ENCODE results near the gene KIAA1549. TPM values are rescaled to one million over a fixed set of nuclear protein-coding genes. Genes with fewer than 3 reads are reported as not detected.
A peak's percentile ranks its signal among the peaks of the same experiment; 100 is the strongest.

The KIAA1549 gene
- total RNA-seq, 2 experiments from 2014 or later = 0.12 TPM

DNA sequence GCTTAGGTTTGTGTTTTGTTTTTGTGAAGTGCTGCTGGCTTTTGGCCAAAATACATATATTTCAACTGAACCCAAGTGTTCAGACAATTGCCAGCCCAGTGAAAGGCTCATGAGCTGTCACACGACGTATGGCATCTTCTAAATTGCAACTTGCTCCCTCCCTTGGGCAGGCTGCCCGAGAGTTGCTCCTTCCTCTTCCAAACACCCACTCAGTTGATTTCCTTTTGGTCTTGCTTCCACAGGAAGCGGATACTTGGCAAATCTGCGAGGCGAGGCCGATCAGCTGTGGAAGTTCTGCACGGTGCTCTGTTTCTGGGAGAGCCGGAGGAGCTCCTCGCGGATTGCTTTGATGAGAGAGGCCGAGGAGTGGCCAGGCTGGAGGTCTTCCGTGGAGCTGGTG lies 143.6 kb downstream of the KIAA1549 start:
- ChIA-PET POLR2A (no interaction called here), CTCF (interaction anchor here (1.0 to 1.1 kb wide), 2 partner anchors 21 to 28 kb away, joined by 3 read pairs; no protein-coding TSS in a partner anchor)

DNA sequence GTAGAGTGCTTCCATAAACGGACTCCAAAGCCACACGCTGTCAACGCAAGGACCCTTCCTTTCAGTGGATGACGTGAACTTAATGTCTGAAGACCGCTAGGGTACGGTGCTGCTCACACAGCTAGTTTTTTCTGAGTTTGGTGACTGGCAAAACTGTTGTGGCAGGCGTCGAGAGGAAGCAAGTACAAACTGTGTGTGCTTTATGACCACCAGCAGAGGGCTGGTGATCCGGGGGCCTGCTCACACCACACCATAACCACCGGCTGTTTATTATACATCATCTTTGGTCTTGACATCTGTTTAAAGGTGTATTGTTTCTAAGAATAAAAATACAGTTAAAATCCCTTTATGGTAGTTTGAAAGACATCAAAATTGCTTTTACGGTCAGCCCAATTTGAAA lies 146.1 kb downstream of the KIAA1549 start:
- Mint-ChIP-seq H3K4me1 (peaks cover 10% of the 10 kb centered on the region), H3K9me3 (no peaks in the 10 kb centered on the region), H3K36me3 (ENCODE audit: low read depth) (no peaks in the 10 kb centered on the region), H3K27me3 (peaks cover 3% of the 10 kb centered on the region), H3K27ac (no peak overlapping the region), H3K4me3 (no peak overlapping the region)
- DNase-seq = no peak
- CTCF ChIA-PET = no interaction called here
- POLR2A ChIA-PET = no interaction called here

More for the DNA sequence above, 143.6 kb downstream of the KIAA1549 start:
- H3K27me3 Mint-ChIP-seq = peaks cover 11% of the 10 kb centered on the region
- no peak overlapping the region for H3K27ac Mint-ChIP-seq
- peaks cover 10% of the 10 kb centered on the region for H3K4me1 Mint-ChIP-seq
- no peaks in the 10 kb centered on the region for H3K9me3 Mint-ChIP-seq
- H3K36me3 Mint-ChIP-seq (ENCODE audit: low read depth) = no peaks in the 10 kb centered on the region
- no peak for DNase-seq
- H3K4me3 Mint-ChIP-seq = no peak overlapping the region

DNA sequence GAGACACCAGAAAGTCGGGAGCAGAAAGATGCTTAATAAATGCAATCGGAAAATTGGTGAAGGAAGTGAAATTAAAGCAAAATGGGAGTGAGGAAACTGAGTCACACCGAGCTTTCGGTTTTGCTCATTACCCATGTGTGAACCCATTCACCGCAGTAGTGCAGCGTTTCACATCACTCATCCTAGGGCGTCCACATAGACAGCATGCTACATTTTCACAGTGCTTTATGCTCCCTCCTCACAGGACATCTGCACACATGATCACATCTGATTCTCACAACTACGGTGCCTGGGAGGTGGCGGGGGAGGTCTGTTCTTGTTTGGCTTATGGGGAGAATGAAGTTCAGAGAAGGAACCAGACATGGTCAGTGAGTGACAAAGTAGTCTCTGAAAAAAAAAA lies 146.6 kb downstream of the KIAA1549 start:
- H3K9me3 Mint-ChIP-seq = no peaks in the 10 kb centered on the region
- H3K27ac Mint-ChIP-seq = peak overlapping the region; percentile 19
- no peaks in the 10 kb centered on the region for H3K36me3 Mint-ChIP-seq (ENCODE audit: low read depth)
- no peak for DNase-seq
- peaks cover 2% of the 10 kb centered on the region for H3K27me3 Mint-ChIP-seq
- peaks cover 10% of the 10 kb centered on the region for H3K4me1 Mint-ChIP-seq
- CTCF ChIA-PET = interaction anchor here (1.0 kb wide), 1 partner anchor 9 kb away, joined by 4 read pairs; no protein-coding TSS in a partner anchor
- POLR2A ChIA-PET = no interaction called here
- no peak overlapping the region for H3K4me3 Mint-ChIP-seq

DNA sequence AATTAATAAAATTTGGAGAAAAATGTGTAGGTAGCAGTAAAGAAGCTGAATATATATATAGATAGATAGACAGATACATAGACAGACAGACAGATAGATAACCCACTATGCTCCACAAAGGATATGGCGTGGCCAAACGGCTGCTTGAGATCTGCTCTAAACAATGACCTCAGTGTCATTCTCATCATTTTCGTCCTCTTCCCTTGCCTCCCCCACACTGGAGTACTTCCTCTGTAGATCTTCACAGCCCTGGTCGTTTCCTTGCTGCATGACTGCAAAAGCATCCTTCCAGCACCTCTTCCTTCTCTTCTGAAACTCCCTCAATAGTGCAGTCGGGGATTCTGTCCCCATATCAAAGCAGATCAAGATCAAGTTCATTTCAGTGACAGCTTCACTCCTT lies 147.6 kb downstream of the KIAA1549 start:
- Mint-ChIP-seq H3K4me1 (peaks cover 10% of the 10 kb centered on the region), H3K27ac (no peak overlapping the region), H3K27me3 (peaks cover 2% of the 10 kb centered on the region), H3K4me3 (no peak overlapping the region), H3K36me3 (ENCODE audit: low read depth) (no peaks in the 10 kb centered on the region), H3K9me3 (no peaks in the 10 kb centered on the region)
- DNase-seq = no peak
- POLR2A ChIA-PET = no interaction called here
- CTCF ChIA-PET = interaction anchor here (1.0 kb wide), 2 partner anchors 8 to 36 kb away, joined by 3 to 4 read pairs; no protein-coding TSS in a partner anchor

DNA sequence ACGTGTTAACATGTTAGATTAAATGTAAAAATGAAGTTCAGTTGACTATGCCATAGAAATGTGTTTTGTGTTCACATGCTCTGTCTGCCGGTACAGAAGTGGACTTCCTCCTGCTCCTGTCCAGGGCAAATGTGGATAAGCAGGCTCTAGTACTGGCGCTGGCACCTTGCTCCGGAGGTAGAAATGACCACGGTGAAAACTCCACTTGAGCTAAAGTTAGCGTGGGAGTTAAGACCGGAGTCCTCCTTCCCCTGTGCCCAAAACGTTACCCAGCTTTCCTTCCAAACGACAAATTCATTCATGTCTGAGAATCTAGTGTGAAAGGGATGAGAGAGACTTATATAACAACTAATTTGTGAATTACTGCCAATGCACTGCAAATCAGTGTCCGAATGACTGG lies 148.2 kb downstream of the KIAA1549 start:
- no peaks in the 10 kb centered on the region for H3K9me3 Mint-ChIP-seq
- no peaks in the 10 kb centered on the region for H3K36me3 Mint-ChIP-seq (ENCODE audit: low read depth)
- peaks cover 10% of the 10 kb centered on the region for H3K4me1 Mint-ChIP-seq
- peaks cover 2% of the 10 kb centered on the region for H3K27me3 Mint-ChIP-seq
- ChIA-PET CTCF (no interaction called here), POLR2A (no interaction called here)
- DNase-seq = no peak
- no peak overlapping the region for H3K4me3 Mint-ChIP-seq
- no peak overlapping the region for H3K27ac Mint-ChIP-seq

DNA sequence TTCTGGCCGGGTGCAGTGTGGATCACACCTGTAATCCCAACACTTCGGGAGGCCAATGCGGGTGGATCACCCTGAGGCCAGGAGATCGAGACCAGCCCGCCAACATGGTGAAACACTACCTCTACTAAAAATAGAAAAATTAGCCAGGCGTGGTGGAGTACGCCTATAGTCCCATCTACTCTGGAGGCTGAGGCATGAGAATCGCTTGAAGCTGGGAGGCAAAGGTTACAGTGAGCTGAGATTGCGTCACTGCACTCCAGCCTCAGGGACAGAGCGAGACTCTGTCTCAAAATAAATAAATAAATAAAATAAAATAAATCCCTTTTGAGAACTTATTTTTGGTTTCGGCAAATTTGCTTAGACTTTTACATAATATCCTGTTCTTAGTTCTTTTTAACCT lies 151.9 kb downstream of the KIAA1549 start:
- no peaks in the 10 kb centered on the region for H3K36me3 Mint-ChIP-seq (ENCODE audit: low read depth)
- H3K4me3 Mint-ChIP-seq = no peak overlapping the region
- peaks cover 20% of the 10 kb centered on the region for H3K4me1 Mint-ChIP-seq
- peaks cover 7% of the 10 kb centered on the region for H3K9me3 Mint-ChIP-seq
- DNase-seq = no peak
- CTCF ChIA-PET = interaction anchor here (1.5 kb wide), 1 partner anchor 11 kb away, joined by 4 read pairs; no protein-coding TSS in a partner anchor
- H3K27ac Mint-ChIP-seq = no peak overlapping the region
- POLR2A ChIA-PET = no interaction called here
- H3K27me3 Mint-ChIP-seq = peaks cover 2% of the 10 kb centered on the region

DNA sequence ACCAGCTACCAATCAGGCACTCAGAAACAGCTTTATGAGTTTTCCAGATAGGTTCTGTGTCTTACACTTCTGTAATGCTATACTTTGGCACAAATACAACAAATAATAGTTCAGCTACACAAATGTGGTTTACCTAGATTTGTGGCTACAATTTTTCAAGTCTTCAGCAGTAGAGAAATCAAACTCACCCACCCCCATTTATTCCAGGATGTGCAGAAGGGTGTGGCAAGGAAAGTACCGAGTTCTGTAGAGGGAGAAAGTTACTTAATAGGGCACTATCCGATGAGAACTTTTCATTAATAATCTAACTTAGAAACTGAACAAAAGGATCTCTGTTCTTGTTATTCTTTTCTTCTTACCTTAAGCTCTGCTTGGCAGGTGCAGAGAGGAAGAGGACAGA lies 152.9 kb downstream of the KIAA1549 start:
- DNase-seq = no peak
- POLR2A ChIA-PET = no interaction called here
- Mint-ChIP-seq H3K27ac (no peak overlapping the region), H3K36me3 (ENCODE audit: low read depth) (no peaks in the 10 kb centered on the region), H3K4me1 (peaks cover 15% of the 10 kb centered on the region), H3K4me3 (no peak overlapping the region), H3K9me3 (peaks cover 7% of the 10 kb centered on the region), H3K27me3 (no peaks in the 10 kb centered on the region)
- CTCF ChIA-PET = interaction anchor here (1.5 kb wide), 1 partner anchor 12 kb away, joined by 4 read pairs; no protein-coding TSS in a partner anchor

DNA sequence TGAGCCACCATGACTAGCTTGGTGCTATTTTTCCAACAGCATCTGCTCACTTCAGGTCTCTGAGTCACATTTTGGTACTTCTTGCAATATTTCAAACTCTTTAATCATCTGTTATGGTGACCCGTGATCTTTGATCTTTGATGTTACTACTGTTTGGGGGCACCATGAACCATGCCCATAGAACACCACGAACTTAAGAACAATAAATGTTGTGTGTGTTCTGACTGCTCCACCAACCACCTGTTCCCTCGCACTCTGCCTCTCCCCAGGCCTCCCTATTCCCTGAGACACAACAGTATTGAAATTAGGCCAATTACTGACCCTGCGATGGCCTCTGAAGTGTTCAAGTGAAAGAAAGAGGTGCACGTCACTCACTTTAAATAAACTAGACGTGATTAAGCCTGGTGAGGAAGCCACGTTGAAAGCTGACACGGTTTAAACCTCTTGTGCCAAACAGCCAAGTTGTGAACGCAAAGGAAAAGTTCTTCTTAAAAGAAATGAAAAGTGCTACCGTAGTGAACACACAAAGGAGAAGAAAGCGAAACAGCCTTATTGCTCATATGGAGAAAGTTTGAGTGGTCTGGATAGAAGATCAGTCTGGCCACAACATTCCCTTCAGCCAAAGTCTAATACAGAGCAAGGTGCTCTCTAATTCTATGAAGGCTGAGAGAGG lies 156.0 kb downstream of the KIAA1549 start:
- ChIA-PET POLR2A (no interaction called here), CTCF (interaction anchor here (1.5 kb wide), 1 partner anchor 9 kb away, joined by 4 read pairs; no protein-coding TSS in a partner anchor)
- Mint-ChIP-seq H3K4me3 (no peak overlapping the region), H3K27me3 (no peaks in the 10 kb centered on the region), H3K4me1 (peaks cover 15% of the 10 kb centered on the region), H3K36me3 (ENCODE audit: low read depth) (no peaks in the 10 kb centered on the region), H3K9me3 (peaks cover 7% of the 10 kb centered on the region), H3K27ac (peak overlapping the region; percentile 9)
- no peak for DNase-seq

DNA sequence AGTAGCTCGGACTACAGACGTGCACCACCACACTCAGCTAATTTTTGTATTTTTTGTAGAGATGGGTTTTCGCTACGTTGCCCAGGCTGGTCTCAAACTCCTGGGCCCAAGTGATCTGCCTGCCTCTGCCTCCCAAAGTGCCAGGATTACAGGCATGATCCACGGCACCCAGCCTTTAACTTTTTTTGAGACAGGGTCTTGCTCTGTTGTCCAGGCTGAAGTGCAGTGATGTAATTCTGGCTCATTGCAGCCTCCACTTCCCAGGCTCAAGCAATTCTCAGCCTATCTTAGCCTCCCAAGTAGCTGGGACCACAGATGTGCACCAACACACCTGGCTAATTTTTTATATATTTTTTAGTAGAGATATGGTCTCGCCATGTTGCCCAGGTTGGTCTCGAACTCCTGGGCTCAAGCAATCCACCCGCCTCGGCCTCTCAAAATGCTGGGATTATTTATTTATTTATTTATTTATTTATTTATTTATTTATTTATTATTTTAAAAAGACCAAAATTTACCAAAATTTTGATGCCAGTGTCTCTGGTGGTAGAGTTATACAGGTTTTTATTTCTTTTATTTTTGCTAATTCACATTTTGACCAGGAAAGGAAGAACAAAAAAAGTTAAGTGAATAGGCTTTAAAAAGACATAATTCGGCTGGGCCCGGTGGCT lies 158.2 kb downstream of the KIAA1549 start:
- ChIA-PET POLR2A (no interaction called here), CTCF (no interaction called here)
- no peak for DNase-seq
- Mint-ChIP-seq H3K27ac (no peak overlapping the region), H3K9me3 (peaks cover 12% of the 10 kb centered on the region), H3K36me3 (ENCODE audit: low read depth) (no peaks in the 10 kb centered on the region), H3K4me1 (peaks cover 15% of the 10 kb centered on the region), H3K4me3 (no peak overlapping the region), H3K27me3 (no peaks in the 10 kb centered on the region)

DNA sequence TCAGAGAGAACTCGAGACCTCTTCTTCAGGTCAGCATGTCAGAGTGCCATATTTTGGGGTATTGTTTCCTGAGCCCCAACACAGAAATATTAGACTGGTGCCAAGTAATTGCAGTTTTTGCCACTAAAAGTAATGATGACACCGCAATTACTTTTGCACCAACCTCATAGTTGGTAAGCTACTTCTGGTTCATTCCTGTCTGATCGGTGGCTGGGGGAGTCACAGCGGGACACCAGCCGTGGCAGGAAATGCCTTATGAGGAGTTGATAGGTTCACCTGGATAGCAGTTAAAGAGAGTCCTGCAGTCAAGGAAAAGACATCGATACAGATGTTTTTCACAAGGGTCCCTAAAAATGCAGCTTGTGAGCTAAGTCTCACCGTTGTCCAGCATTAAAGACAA lies 159.3 kb downstream of the KIAA1549 start:
- CTCF ChIA-PET = no interaction called here
- no peak for DNase-seq
- Mint-ChIP-seq H3K27ac (no peak overlapping the region), H3K4me3 (no peak overlapping the region), H3K27me3 (no peaks in the 10 kb centered on the region), H3K4me1 (peaks cover 16% of the 10 kb centered on the region), H3K36me3 (ENCODE audit: low read depth) (peaks cover under 1% of the 10 kb centered on the region), H3K9me3 (peaks cover 11% of the 10 kb centered on the region)
- POLR2A ChIA-PET = no interaction called here

DNA sequence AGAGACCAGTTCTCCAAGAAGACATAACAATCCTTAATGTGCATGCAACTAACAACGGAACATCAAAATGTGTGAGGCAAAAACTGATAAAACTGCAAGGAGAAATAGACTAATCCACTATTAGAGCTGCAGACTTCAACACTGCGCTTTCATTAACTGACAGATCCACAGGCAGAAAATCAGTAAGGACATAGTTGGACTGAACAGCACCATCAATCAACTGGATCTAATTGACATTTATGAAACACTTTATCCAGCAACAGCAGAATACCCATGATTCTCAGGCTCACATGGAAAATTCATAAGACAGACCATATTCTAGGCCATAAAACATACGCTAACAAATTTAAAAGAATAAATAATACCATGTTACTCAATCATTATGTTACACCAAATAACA lies 161.6 kb downstream of the KIAA1549 start:
- DNase-seq = no peak
- peaks cover 16% of the 10 kb centered on the region for H3K4me1 Mint-ChIP-seq
- H3K36me3 Mint-ChIP-seq (ENCODE audit: low read depth) = peaks cover 5% of the 10 kb centered on the region
- ChIA-PET CTCF (interaction anchor here (0.6 kb wide), 1 partner anchor 68 kb away, joined by 3 read pairs; no protein-coding TSS in a partner anchor), POLR2A (no interaction called here)
- H3K27ac Mint-ChIP-seq = no peak overlapping the region
- peaks cover 5% of the 10 kb centered on the region for H3K9me3 Mint-ChIP-seq
- H3K27me3 Mint-ChIP-seq = no peaks in the 10 kb centered on the region
- no peak overlapping the region for H3K4me3 Mint-ChIP-seq

DNA sequence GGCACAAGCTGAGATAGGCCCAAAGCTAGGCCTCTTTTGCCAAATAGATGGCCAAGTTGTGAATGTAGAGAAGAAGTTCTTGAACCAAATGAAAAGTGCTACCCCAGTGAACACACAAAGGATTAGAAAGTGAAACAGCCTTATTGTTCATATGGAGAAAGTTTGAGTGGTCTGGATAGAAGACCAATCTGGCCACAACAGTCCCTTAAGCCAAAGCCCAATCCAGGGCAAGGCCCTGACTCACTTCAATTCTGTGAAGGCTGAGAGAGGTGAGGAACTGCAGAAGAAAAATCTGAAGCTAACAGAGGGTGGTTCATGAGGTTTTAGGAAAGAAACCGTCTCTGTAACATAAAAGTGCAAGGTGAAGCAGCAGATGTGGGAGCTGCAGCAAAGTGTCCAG lies 164.5 kb downstream of the KIAA1549 start:
- DNase-seq = no peak
- peaks cover 8% of the 10 kb centered on the region for H3K9me3 Mint-ChIP-seq
- ChIA-PET POLR2A (interaction anchor here (0.7 kb wide), 1 partner anchor 60 kb away, joined by 3 read pairs; no protein-coding TSS in a partner anchor), CTCF (interaction anchor here (0.7 to 1.0 kb wide), 3 partner anchors 9 to 25 kb away, joined by 3 read pairs; no protein-coding TSS in a partner anchor)
- H3K4me3 Mint-ChIP-seq = no peak overlapping the region
- peaks cover 8% of the 10 kb centered on the region for H3K36me3 Mint-ChIP-seq (ENCODE audit: low read depth)
- no peak overlapping the region for H3K27ac Mint-ChIP-seq
- H3K27me3 Mint-ChIP-seq = no peaks in the 10 kb centered on the region
- H3K4me1 Mint-ChIP-seq = peaks cover 35% of the 10 kb centered on the region

DNA sequence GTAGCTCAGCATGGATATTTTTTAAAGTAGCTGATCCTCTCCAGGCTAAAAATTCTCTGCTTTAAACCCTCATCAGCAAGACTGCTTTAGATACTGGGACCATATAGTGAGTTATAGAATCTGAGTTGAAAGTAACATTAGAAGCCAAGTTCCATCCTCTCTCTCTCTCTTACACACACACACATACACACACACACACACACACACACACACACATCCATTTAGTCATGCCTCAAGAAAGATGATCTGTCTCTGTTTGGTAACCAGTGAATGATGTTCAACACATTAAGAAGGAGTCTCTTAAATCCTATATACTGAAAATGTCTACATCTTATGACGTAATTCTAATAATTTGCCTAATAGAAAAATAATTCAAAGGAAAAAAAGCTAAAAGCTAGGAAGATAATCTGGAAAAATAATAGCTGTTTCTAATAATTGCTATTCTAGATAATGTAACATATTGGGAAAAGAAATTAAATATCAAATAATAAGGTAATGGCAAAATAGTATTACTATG lies 166.3 kb downstream of the KIAA1549 start:
- CTCF ChIA-PET = interaction anchor here (1.3 to 1.5 kb wide), 3 partner anchors 14 to 72 kb away, joined by 3 to 4 read pairs (median 4); no protein-coding TSS in a partner anchor
- Mint-ChIP-seq H3K4me3 (no peak overlapping the region), H3K27ac (no peak overlapping the region), H3K36me3 (ENCODE audit: low read depth) (peaks cover 8% of the 10 kb centered on the region), H3K4me1 (peaks cover 35% of the 10 kb centered on the region), H3K27me3 (no peaks in the 10 kb centered on the region), H3K9me3 (peaks cover 8% of the 10 kb centered on the region)
- POLR2A ChIA-PET = no interaction called here
- DNase-seq = no peak

Data from activated CD4-positive, alpha-beta T cell treated with anti-CD3 and anti-CD28 coated beads, Interleukin-2, amount 10 ng/mL, durations not matched to agents 7 days and 5 days (primary cell).